Stimulated activated CD4-positive, alpha-beta T cell treated with anti-CD3 and anti-CD28 coated beads, Interleukin-1b, Interleukin-23, amount 100 ng/mL, for 4 hours (primary cell): ENCODE results near the gene FAM162A.
"Not testable (repeated sequence)": the region's sequence is repeated elsewhere in the genome, so short reads cannot be mapped to it uniquely, and the experiment has no call there.

Source experiments
- DNase-seq, 2 donors: peaks; one replicate each; pipeline ENCODE4 v3.0.0-alpha.2; 2020; ENCODE audit warnings: low read depth in 2 of 2

The FAM162A gene

GRCh38 chr3:122416966-122417365 lies 33.0 kb downstream of the FAM162A start:
- no peak for DNase-seq

DNA sequence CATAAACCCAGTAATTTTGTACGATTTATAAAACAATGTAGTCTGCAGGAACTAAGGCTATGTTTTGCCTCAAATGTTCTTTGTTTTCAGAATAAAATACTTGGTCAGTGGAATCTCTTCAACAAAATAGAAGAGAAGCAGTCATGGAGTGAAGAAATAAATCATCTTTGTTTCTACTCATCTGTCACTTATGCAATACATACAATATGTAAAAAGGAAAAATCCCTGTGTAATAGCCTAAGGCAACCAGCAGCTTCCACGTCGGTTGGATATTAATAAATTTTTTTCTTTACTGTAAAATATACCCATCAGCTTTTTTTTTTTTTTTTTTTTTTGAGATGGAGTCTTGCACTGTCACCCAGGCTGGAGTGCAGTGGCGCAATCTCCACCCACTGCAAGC lies 37.1 kb downstream of the FAM162A start:
- DNase-seq = no peak

GRCh38 chr3:122421836-122422235 lies 37.9 kb downstream of the FAM162A start:
- DNase-seq = no peak

GRCh38 chr3:122427857-122428471 lies 44.0 kb downstream of the FAM162A start:
- no peak for DNase-seq

DNA sequence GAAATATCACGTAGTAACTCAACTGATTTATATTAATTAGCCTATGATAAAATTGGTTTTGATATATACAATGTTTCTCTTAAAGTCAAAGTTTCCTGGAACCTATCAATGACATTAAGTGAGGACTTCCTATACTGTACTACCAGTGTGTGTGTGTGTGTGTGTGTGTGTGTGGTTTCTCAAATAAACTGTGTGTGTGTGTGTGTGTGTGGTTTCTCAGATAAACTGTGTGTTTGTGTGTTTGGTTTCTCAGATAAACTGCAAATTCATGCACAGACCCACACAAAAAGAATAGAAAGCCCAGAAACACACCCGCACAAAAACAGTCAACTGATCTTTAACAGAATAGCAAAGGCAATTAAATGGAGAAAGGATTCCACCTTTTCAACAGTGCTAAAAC lies 46.4 kb downstream of the FAM162A start:
- DNase-seq = no peak

- no peak for DNase-seq
Observed at GRCh38 chr3:122435950-122436349, 52.0 kb downstream of the FAM162A start.

DNA sequence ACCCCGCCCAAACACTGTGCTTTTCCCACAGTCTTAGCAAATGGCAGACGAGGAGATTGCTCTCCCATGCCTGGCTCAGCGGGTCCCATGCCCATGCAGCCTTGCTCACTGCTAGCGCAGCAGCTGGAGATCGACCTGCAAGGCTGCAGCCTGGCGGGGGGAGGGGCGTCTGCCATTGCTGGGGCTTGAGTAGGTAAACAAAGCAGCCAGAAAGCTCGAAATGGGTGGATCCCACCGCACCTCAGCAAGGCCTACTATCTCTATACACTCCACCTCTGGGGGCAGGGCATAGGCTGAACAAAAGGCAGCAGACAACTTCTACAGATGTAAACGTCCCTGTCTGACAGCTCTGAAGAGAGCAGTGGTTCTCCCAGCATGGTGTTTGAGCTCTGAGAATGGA lies 59.1 kb downstream of the FAM162A start:
- no peak for DNase-seq

GRCh38 chr3:122443762-122444490 lies 59.9 kb downstream of the FAM162A start:
- DNase-seq = not testable (repeated sequence)

DNA sequence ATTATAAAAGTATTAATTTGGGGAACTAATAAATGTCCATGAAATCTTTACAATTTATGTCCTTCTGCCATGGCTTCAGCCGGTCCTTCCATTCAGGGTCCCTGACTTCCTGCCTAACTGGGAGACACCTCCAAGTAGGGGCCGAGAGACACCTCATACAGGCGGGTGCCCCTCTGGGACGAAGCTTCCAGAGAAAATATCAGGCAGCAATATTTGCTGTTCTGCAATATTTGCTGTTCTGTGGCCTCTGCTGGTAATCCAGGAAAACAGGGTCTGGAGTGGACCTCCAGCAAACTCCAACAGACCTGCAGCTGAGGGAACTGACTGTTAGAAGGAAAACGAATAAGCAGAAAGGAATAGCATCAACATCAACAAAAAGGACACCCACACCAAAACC lies 60.5 kb downstream of the FAM162A start:
- not testable (repeated sequence) for DNase-seq

GRCh38 chr3:122448218-122448617 lies 64.2 kb downstream of the FAM162A start:
- DNase-seq = not testable (repeated sequence)

- DNase-seq = no peak
Observed at GRCh38 chr3:122451371-122451770, 67.4 kb downstream of the FAM162A start.

- DNase-seq = no peak
Observed at GRCh38 chr3:122456074-122456473, 72.1 kb downstream of the FAM162A start.

DNA sequence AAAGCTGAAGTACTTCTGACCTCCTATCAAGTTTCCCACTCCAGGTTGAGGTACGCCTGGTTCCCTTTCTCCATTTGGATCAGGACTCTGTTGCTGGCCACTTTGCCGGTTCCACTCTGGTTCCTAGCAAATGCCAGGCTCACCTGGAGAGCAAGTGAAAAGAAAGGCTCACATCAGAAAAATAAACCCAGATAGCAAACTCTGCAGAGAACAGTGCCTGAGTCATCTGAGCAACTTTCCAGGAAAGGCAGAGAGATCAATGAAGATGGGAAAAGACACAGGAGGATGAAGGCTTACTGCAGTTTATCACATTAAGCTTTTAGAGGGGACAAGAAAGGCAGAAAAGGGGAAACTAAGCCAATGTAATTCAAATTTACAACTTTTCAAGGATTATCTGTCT lies 73.7 kb downstream of the FAM162A start:
- DNase-seq = no peak

DNA sequence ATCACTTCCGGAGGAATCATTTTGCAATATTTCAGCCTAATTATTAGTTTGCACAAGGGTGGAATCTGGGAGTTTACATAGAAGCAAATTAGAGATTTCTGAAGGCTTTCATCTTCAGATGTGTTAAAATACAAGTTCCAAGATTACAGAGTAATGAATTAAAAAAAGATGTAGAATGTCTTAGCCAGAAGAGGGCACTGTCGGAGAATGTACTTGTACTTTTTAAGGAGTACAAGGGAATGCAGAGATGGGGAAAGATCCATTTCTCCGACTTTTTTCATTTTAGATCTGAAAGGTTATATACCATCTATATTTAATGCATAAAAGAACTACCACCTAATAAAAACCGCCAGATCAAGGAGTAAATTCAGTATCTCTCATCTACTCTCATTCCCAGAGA lies 75.0 kb downstream of the FAM162A start:
- no peak for DNase-seq

DNA sequence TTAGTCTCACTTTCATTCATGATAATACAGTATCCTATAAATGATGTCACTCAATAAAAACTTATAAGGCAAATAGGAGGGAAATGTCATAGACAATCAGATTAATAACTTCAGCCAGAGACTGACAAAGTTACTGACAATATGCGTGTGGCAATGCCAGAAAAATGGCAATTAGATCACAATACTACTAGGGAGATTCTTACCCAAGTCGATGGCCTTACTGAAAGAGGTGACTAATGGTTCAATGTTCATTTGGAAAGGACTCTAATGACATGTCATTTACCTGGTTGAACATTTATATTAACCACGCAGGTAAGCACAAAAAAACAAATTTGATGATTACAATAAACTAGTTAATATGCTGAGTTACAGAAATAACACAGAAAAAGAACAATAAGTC lies 77.8 kb downstream of the FAM162A start:
- no peak for DNase-seq
